Mucosa of descending colon (tissue), 3 donors: ENCODE results near the gene RASL11A. TPM values are rescaled to one million over a fixed set of nuclear protein-coding genes. Genes with fewer than 3 reads are reported as not detected.

Source experiments
- ATAC-seq: fragments of 200-7000 bp; cut with Tn5 transposase; one replicate; pipeline ENCODE4 v1.9.1; 2020; ENCODE audit warnings: mild to moderate bottlenecking, moderate library complexity
- DNase-seq, 3 donors: peaks; one replicate each; pipeline ENCODE4 v3.0.0-alpha.2; 2020
- H3K36me3 ChIP-seq: fragments of 200-600 bp; one replicate; pipeline ENCODE4 v1.8.0; 2021; ENCODE audit warnings: low read depth, mild to moderate bottlenecking
- H3K4me1 ChIP-seq: fragments of 200-600 bp; one replicate; pipeline ENCODE4 v1.8.0; 2021; ENCODE audit warnings: low read depth, mild to moderate bottlenecking
- H3K4me3 ChIP-seq: fragments of 200-600 bp; one replicate; pipeline ENCODE4 v1.8.0; 2021; ENCODE audit warnings: mild to moderate bottlenecking
- H3K9me3 ChIP-seq: fragments of 200-600 bp; one replicate; pipeline ENCODE4 v1.8.0; 2021; ENCODE audit warnings: mild to moderate bottlenecking
- CTCF ChIP-seq: fragments of 200-600 bp; IDR thresholded peaks from one replicate; pipeline ENCODE4 v1.8.0; 2022; ENCODE audit warnings: antibody characterized with exemption, mild to moderate bottlenecking
- intact Hi-C, 2 donors: fragments of 100-400 bp; cut with DNase I in 1 of 2; cut with micrococcal nuclease in 1 of 2; formaldehyde crosslinking; loops; one replicate each; pipeline versions ENCODE4 v1.11.0 to v1.11.1; 2022; cut with DNase I, micrococcal nuclease
- total RNA-seq, 3 donors: library from RNA; stranded (reverse); fragmentation: NEBNext Ultra II Directional in 2 of 3; extraction: Animal tissue kit (Norgen Biotek cat#: 25700) in 2 of 3; gene quantifications; one replicate each; pipeline versions ENCODE4 v1.2.1 to v1.2.4, GENCODE V29; 2021 to 2023
- donor health status: DM: no; HTN: no; CAD: no; lungs with moderate emphysema.
- donor health status: DM: no; HTN: no; CAD: no.
- donor health status: DM: no; HTN: yes; CAD: no.

The RASL11A gene
- total RNA-seq, 3 donors from 2014 or later, result 27.0 to 75.0 (median 34.9) TPM

GRCh38 chr13:27261396-27261795 is 9.2 kb upstream of the RASL11A start:
- no peaks in the 10 kb centered on the region for H3K4me1 ChIP-seq
- TF ChIP-seq CTCF, result no peak
- H3K36me3 ChIP-seq, result no peaks in the 10 kb centered on the region
- no peak for DNase-seq
- H3K9me3 ChIP-seq, result no peaks in the 10 kb centered on the region
- no peak overlapping the region for H3K4me3 ChIP-seq
- intact Hi-C loops, result no loop called here
- no peak for ATAC-seq

- intact Hi-C loops, result no loop called here
- ATAC-seq, result no peak
- DNase-seq, result no peak
- no peak for TF ChIP-seq CTCF
- Histone ChIP-seq H3K4me1 (no peaks in the 10 kb centered on the region), H3K36me3 (no peaks in the 10 kb centered on the region), H3K4me3 (no peak overlapping the region), H3K9me3 (no peaks in the 10 kb centered on the region)
These were observed 7.2 kb upstream of the RASL11A start for GRCh38 chr13:27263438-27263837.

- DNase-seq (no peak), ATAC-seq (peak; percentile 42)
- no peaks in the 10 kb centered on the region for H3K9me3 ChIP-seq
- TF ChIP-seq CTCF, result no peak
- H3K36me3 ChIP-seq, result no peaks in the 10 kb centered on the region
- intact Hi-C loops, result no loop called here
- H3K4me1 ChIP-seq, result no peaks in the 10 kb centered on the region
- H3K4me3 ChIP-seq, result no peak overlapping the region
These were observed 6.4 kb upstream of the RASL11A start for GRCh38 chr13:27264181-27264580.

GRCh38 chr13:27264648-27265047 is 6.0 kb upstream of the RASL11A start:
- DNase-seq (no peak), ATAC-seq (no peak)
- H3K4me1 ChIP-seq, result no peaks in the 10 kb centered on the region
- no peaks in the 10 kb centered on the region for H3K36me3 ChIP-seq
- H3K9me3 ChIP-seq, result no peaks in the 10 kb centered on the region
- TF ChIP-seq CTCF, result no peak
- no peak overlapping the region for H3K4me3 ChIP-seq
- intact Hi-C loops, result no loop called here

GRCh38 chr13:27266917-27267316 is 3.7 kb upstream of the RASL11A start:
- no peaks in the 10 kb centered on the region for H3K36me3 ChIP-seq
- TF ChIP-seq CTCF, result no peak
- DNase-seq, result no peak
- no peak overlapping the region for H3K4me3 ChIP-seq
- no peaks in the 10 kb centered on the region for H3K9me3 ChIP-seq
- intact Hi-C loops, result no loop called here
- ATAC-seq, result no peak
- H3K4me1 ChIP-seq, result peaks cover 2% of the 10 kb centered on the region

- intact Hi-C loops, result no loop called here
- Histone ChIP-seq H3K9me3 (no peaks in the 10 kb centered on the region), H3K4me1 (peaks cover 8% of the 10 kb centered on the region), H3K36me3 (no peaks in the 10 kb centered on the region), H3K4me3 (no peak overlapping the region)
- DNase-seq (no peak), ATAC-seq (no peak)
- no peak for TF ChIP-seq CTCF
These were observed 3.0 kb upstream of the RASL11A start for GRCh38 chr13:27267596-27267995.
